K562 (cell line): ENCODE data around the gene SERF2. TPM values are rescaled to one million over a fixed set of nuclear protein-coding genes. Genes with fewer than 3 reads are reported as not detected.

Experiments used
- ARID2 ChIP-seq: fragments of 450-650 bp; IDR thresholded peaks from 2 replicates; pipeline ENCODE4 v1.6.1; 2017; ENCODE audit warnings: antibody characterized with exemption, mild to moderate bottlenecking
- C11orf30 ChIP-seq: fragments of 450-650 bp; IDR thresholded peaks from 2 replicates; pipeline ENCODE4 v1.6.1; 2016; ENCODE audit warnings: low read depth, mild to moderate bottlenecking
- CCNT2 ChIP-seq: IDR thresholded peaks from 2 replicates; pipeline ENCODE4 v1.6.1; 2011; ENCODE audit warnings: borderline replicate concordance, low read depth, mild to moderate bottlenecking, moderate library complexity, mixed read lengths, low read length; ENCODE audit not compliant: insufficient read length; ENCODE audit errors: extremely low read depth
- CHCHD3 ChIP-seq: fragments of 250-450 bp; sonication (Bioruptor Pico); IDR thresholded peaks from 2 replicates; pipeline ENCODE4 v2.1.2; 2022; ENCODE audit warnings: mild to moderate bottlenecking
- HNRNPUL1 ChIP-seq: fragments of 200-400 bp; formaldehyde crosslinking; IDR thresholded peaks from 2 replicates; pipeline ENCODE4 v1.6.1; 2017; ENCODE audit warnings: low read length
- L3MBTL2 ChIP-seq: fragments of 450-650 bp; IDR thresholded peaks from 2 replicates; pipeline ENCODE4 v1.6.1; 2016; ENCODE audit warnings: mild to moderate bottlenecking, moderate library complexity
- MLLT1 ChIP-seq, 2 experiments: fragments of 450-650 bp; IDR thresholded peaks; 2 replicates each; pipeline ENCODE4 v1.6.1; 2016
- MLX ChIP-seq, 2 experiments: fragments of 450-650 bp in 1 of 2; sonication (generic) in 1 of 2; formaldehyde crosslinking; conservative IDR thresholded peaks; 2 replicates each; pipeline versions ENCODE4 v1.4.0 to v1.8.1; 2020 to 2022; ENCODE audit warnings: mild to moderate bottlenecking in 1 of 2, missing genetic modification reagents in 1 of 2
- PCBP1 ChIP-seq: fragments of 200-400 bp; formaldehyde crosslinking; IDR thresholded peaks from 2 replicates; pipeline ENCODE4 v1.6.1; 2018; ENCODE audit warnings: mild to moderate bottlenecking, low read depth, low read length; ENCODE audit not compliant: poor library complexity, severe bottlenecking
- PML ChIP-seq: IDR thresholded peaks from 2 replicates; pipeline ENCODE4 v1.6.1; 2012; ENCODE audit warnings: low read length, inconsistent platforms
- RBM14 ChIP-seq: fragments of 200-400 bp; formaldehyde crosslinking; IDR thresholded peaks from 2 replicates; pipeline ENCODE4 v1.6.1; 2018; ENCODE audit warnings: low read depth, mild to moderate bottlenecking, low read length, moderate library complexity, borderline replicate concordance; ENCODE audit not compliant: insufficient read depth
- RBM22 ChIP-seq: fragments of 200-400 bp; formaldehyde crosslinking; IDR thresholded peaks from 2 replicates; pipeline ENCODE4 v1.6.1; 2018; ENCODE audit warnings: low read length, low read depth; ENCODE audit not compliant: poor library complexity, severe bottlenecking
- SMAD1 ChIP-seq: fragments of 150-350 bp; IDR thresholded peaks from 2 replicates; pipeline ENCODE4 v1.6.1; 2014; ENCODE audit warnings: low read length, low read depth; ENCODE audit not compliant: partially characterized antibody
- YBX1 ChIP-seq: fragments of 450-650 bp; IDR thresholded peaks from 2 replicates; pipeline ENCODE4 v1.7.1; 2016; ENCODE audit warnings: mild to moderate bottlenecking
- ZBTB8A ChIP-seq: fragments of 450-650 bp; IDR thresholded peaks from 2 replicates; pipeline ENCODE4 v1.6.1; 2018; ENCODE audit warnings: mild to moderate bottlenecking, moderate library complexity; ENCODE audit not compliant: partially characterized antibody
- ZC3H4 ChIP-seq: sonication (generic); formaldehyde crosslinking; IDR thresholded peaks from 2 replicates; pipeline ENCODE4 v1.9.0; 2021; ENCODE audit warnings: missing genetic modification reagents, borderline replicate concordance
- ZNF224 ChIP-seq: sonication (generic); formaldehyde crosslinking; IDR thresholded peaks from 2 replicates; pipeline ENCODE4 v1.8.0; 2022; ENCODE audit warnings: mild to moderate bottlenecking, missing genetic modification reagents
- ZNF311 ChIP-seq: fragments of 250-450 bp; sonication (Bioruptor Pico); IDR thresholded peaks from 2 replicates; pipeline ENCODE4 v1.4.0; 2020; ENCODE audit warnings: mild to moderate bottlenecking, moderate library complexity
- ZNF324 ChIP-seq: fragments of 250-450 bp; sonication (Bioruptor Pico); IDR thresholded peaks from 2 replicates; pipeline ENCODE4 v1.4.0; 2020; ENCODE audit warnings: mild to moderate bottlenecking
- ZNF347 ChIP-seq: fragments of 450-650 bp; formaldehyde crosslinking; IDR thresholded peaks from 2 replicates; pipeline ENCODE4 v1.4.0; 2020; ENCODE audit warnings: low read depth, mild to moderate bottlenecking, moderate library complexity
- polyA plus RNA-seq, 8 experiments: library from polyadenylated mRNA; depleted of rRNA in 4 of 8; stranded (reverse) in 5 of 8; unstranded in 3 of 8; fragments of >200 nt; fragmentation: Nextera tagmentation in 2 of 8; fragmentation: Illumina TruSeq in 1 of 8; extraction: Ambion mirVana in 2 of 8; extraction: Trizol in 1 of 8; gene quantifications; 2 replicates each; pipeline versions ENCODE4 v1.2.1 to v1.2.3, GENCODE V29; 2011 to 2014; ENCODE audit warnings: inconsistent platforms in 1 of 8, missing spikeins in 1 of 8
- total RNA-seq, 7 experiments: library from RNA; depleted of rRNA in 6 of 7; stranded (reverse); fragments of >200 nt in 6 of 7; fragmentation: Illumina TruSeq in 2 of 7; extraction: Trizol in 2 of 7; gene quantifications; 2 replicates each; pipeline versions ENCODE4 v1.2.1 to v1.2.3, GENCODE V29; 2011 to 2021; ENCODE audit warnings: low replicate concordance in 1 of 7
- TF ChIP-seq, protein P1 (sequence below): fragments of 450-650 bp; IDR thresholded peaks from 2 replicates; pipeline ENCODE4 v1.6.1; 2014; ENCODE audit warnings: low read depth, mild to moderate bottlenecking, moderate library complexity, borderline replicate concordance

SERF2 gene
- total and polyA plus RNA-seq, 9 of the 15 experiments (the other 6 are each of a cell fraction or from before 2014, with no cell fraction given): 497 to 3,360 (median 867) TPM

DNA sequence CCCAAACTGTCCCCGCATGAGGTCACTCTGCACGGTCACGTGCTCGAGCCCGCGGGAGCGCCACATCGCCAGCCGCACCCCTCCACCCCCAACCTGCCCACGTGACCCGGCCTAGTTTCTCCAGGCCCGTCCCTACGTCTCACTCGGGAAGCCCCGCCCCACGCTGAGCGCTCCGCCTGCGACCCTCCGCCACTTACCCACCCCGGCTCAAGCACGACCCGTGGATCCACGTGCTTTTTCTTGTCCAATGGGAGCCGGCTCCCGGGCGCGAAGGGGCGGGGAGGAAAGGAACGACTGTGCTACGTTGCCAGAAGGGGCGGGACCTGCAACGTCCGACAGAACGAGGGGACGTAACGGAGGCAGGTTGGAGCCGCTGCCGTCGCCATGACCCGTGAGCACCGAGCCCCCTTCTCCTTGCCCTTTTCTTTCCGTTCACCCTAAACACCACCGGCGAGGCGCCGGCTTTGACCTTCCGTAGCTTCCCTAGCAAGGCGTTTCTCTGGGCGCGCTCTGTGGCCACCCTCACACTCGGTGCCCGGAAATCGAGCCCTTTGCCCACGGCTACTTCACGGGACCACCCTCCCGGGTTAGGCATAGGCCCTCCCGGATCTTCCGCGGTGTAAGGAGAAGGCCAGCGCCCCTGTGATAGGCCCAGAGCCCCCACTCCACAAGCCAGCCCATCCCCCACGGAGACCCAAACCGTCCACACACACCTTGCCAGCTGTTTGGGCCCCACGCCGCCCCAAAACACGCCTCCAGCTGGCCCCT, at the start of gene SERF2 (continued):
- TF ChIP-seq ZC3H4 (peak; percentile 96; the same call in 1 of the 2 replicates), HNRNPUL1 (no peak), SMAD1 (peak; percentile 66), CCNT2 (peak; percentile 91), MLLT1 (IDR thresholded peaks at IDR 0.05) (peak; percentile 55 to 56; a peak in 2 of 4 replicates), ZNF324 (CRISPR knock-in tag) (no peak), RBM14 (no peak), PML (peak; percentile 73), L3MBTL2 (peak; percentile 95), MLX (CRISPR knock-in tag; conservative IDR thresholded peaks at IDR 0.05) (no peak), YBX1 (no peak), C11orf30 (no peak; the same call in 1 of the 2 replicates), ZNF311 (CRISPR knock-in tag) (no peak), CHCHD3 (CRISPR knock-in tag) (no peak), ZNF224 (CRISPR knock-in tag) (no peak), ZNF347 (CRISPR knock-in tag) (no peak), PCBP1 (peak; percentile 61), ZBTB8A (no peak), ARID2 (no peak), RBM22 (no peak)
- TF ChIP-seq, protein P1, sequence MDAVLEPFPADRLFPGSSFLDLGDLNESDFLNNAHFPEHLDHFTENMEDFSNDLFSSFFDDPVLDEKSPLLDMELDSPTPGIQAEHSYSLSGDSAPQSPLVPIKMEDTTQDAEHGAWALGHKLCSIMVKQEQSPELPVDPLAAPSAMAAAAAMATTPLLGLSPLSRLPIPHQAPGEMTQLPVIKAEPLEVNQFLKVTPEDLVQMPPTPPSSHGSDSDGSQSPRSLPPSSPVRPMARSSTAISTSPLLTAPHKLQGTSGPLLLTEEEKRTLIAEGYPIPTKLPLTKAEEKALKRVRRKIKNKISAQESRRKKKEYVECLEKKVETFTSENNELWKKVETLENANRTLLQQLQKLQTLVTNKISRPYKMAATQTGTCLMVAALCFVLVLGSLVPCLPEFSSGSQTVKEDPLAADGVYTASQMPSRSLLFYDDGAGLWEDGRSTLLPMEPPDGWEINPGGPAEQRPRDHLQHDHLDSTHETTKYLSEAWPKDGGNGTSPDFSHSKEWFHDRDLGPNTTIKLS: peak; percentile 96
